ENCODE results near the gene KLK5.

Gene KLK5

GRCh38 chr19:51000981-51001380 lies 48.1 kb upstream of the KLK5 start:
- TF ChIP-seq EZH2 (optimal IDR thresholded peaks at IDR 0.05; ENCODE audit: low read depth, low read length) (no peak), EZH2phosphoT487 (IDR thresholded peaks at IDR 0.05; ENCODE audit: low read length) (no peak), CTCF (IDR thresholded peaks at IDR 0.05; ENCODE audit: low read length) (no peak)
- Histone ChIP-seq H3K4me1 (ENCODE audit: low read length) (no peaks in the 10 kb centered on the region), H3F3A (ENCODE audit: insufficient read depth, low read length) (no peaks in the 10 kb centered on the region), H3K79me2 (ENCODE audit: low read length) (no peaks in the 10 kb centered on the region), H3K9me2 (replicated peaks; ENCODE audit: insufficient read depth, low read length) (no peaks in the 10 kb centered on the region), H3K27ac (ENCODE audit: low read length) (no peak overlapping the region), H4K20me1 (ENCODE audit: insufficient read depth, low read length) (no peaks in the 10 kb centered on the region), H3K4me2 (ENCODE audit: low read depth, low read length) (no peak overlapping the region), H2AFZ (ENCODE audit: low read length) (no peak overlapping the region), H3K36me3 (replicated peaks; ENCODE audit: insufficient read depth, low read length) (no peaks in the 10 kb centered on the region), H3K4me3 (ENCODE audit: low read length) (no peak overlapping the region), H3K9ac (ENCODE audit: low read length) (no peak overlapping the region), H3K27me3 (replicated peaks; ENCODE audit: insufficient read depth, low read length) (peaks cover 6% of the 10 kb centered on the region; the same call in 1 of the 2 replicates), H3K9me3 (replicated peaks; ENCODE audit: insufficient read depth, low read length) (no peaks in the 10 kb centered on the region; the same call in 1 of the 2 replicates)
- DNase-seq: no peak

GRCh38 chr19:51000426-51000825 lies 47.6 kb upstream of the KLK5 start:
- Histone ChIP-seq H3K27ac (ENCODE audit: low read length) (no peak overlapping the region), H3K4me3 (ENCODE audit: low read length) (no peak overlapping the region), H3K4me2 (ENCODE audit: low read depth, low read length) (no peak overlapping the region), H3K9ac (ENCODE audit: low read length) (no peak overlapping the region), H3K9me2 (replicated peaks; ENCODE audit: insufficient read depth, low read length) (no peaks in the 10 kb centered on the region), H3K79me2 (ENCODE audit: low read length) (no peaks in the 10 kb centered on the region), H2AFZ (ENCODE audit: low read length) (no peak overlapping the region), H3K4me1 (ENCODE audit: low read length) (no peaks in the 10 kb centered on the region), H3F3A (ENCODE audit: insufficient read depth, low read length) (no peaks in the 10 kb centered on the region), H4K20me1 (ENCODE audit: insufficient read depth, low read length) (no peaks in the 10 kb centered on the region), H3K9me3 (replicated peaks; ENCODE audit: insufficient read depth, low read length) (no peaks in the 10 kb centered on the region; the same call in 1 of the 2 replicates), H3K36me3 (replicated peaks; ENCODE audit: insufficient read depth, low read length) (no peaks in the 10 kb centered on the region), H3K27me3 (replicated peaks; ENCODE audit: insufficient read depth, low read length) (peaks cover 6% of the 10 kb centered on the region; the same call in 1 of the 2 replicates)
- TF ChIP-seq EZH2 (optimal IDR thresholded peaks at IDR 0.05; ENCODE audit: low read depth, low read length) (no peak), CTCF (IDR thresholded peaks at IDR 0.05; ENCODE audit: low read length) (no peak), EZH2phosphoT487 (IDR thresholded peaks at IDR 0.05; ENCODE audit: low read length) (no peak)
- no peak for DNase-seq

- H3K9me3 ChIP-seq (replicated peaks; ENCODE audit: insufficient read depth, low read length): no peaks in the 10 kb centered on the region; the same call in 1 of the 2 replicates
- no peak overlapping the region for H2AFZ ChIP-seq (ENCODE audit: low read length)
- no peak overlapping the region for H3K4me2 ChIP-seq (ENCODE audit: low read depth, low read length)
- no peaks in the 10 kb centered on the region for H4K20me1 ChIP-seq (ENCODE audit: insufficient read depth, low read length)
- no peaks in the 10 kb centered on the region for H3K79me2 ChIP-seq (ENCODE audit: low read length)
- no peak overlapping the region for H3K27ac ChIP-seq (ENCODE audit: low read length)
- no peak for DNase-seq
- H3K36me3 ChIP-seq (replicated peaks; ENCODE audit: insufficient read depth, low read length): no peaks in the 10 kb centered on the region
- no peak for TF ChIP-seq EZH2 (optimal IDR thresholded peaks at IDR 0.05; ENCODE audit: low read depth, low read length)
- TF ChIP-seq CTCF (IDR thresholded peaks at IDR 0.05; ENCODE audit: low read length): no peak
- TF ChIP-seq EZH2phosphoT487 (IDR thresholded peaks at IDR 0.05; ENCODE audit: low read length): no peak
- H3K4me3 ChIP-seq (ENCODE audit: low read length): no peak overlapping the region
- no peaks in the 10 kb centered on the region for H3K4me1 ChIP-seq (ENCODE audit: low read length)
- no peak overlapping the region for H3K9ac ChIP-seq (ENCODE audit: low read length)
- H3K9me2 ChIP-seq (replicated peaks; ENCODE audit: insufficient read depth, low read length): no peaks in the 10 kb centered on the region
- peaks cover 6% of the 10 kb centered on the region; the same call in 1 of the 2 replicates for H3K27me3 ChIP-seq (replicated peaks; ENCODE audit: insufficient read depth, low read length)
- H3F3A ChIP-seq (ENCODE audit: insufficient read depth, low read length): no peaks in the 10 kb centered on the region
Observed at GRCh38 chr19:50998686-50999085, 45.8 kb upstream of the KLK5 start.

Measured in MM.1S (cell line).